CD4-positive, alpha-beta T cell (primary cell): ENCODE data around the gene PPP6R3. TPM values are rescaled to one million over a fixed set of nuclear protein-coding genes. Genes with fewer than 3 reads are reported as not detected.
A peak's percentile ranks its signal among the peaks of the same experiment; 100 is the strongest.

ENCODE experiments used
- ATAC-seq: fragments of 200-7000 bp; cut with Tn5 transposase; one replicate; pipeline ENCODE4 v1.10.0; 2022; ENCODE audit warnings: mild to moderate bottlenecking; ENCODE audit not compliant: poor library complexity
- CTCF ChIA-PET: fragments of 350-600 bp; sonication (Branson Sonifier 250); formaldehyde crosslinking; loops from one replicate; lab custom pipeline; 2021; ENCODE audit warnings: antibody characterized with exemption, inconsistent platforms; lab: Charles Lee
- POLR2A ChIA-PET: fragments of 350-600 bp; sonication (Branson Sonifier 250); formaldehyde crosslinking; loops from one replicate; lab custom pipeline; 2021; ENCODE audit warnings: antibody characterized with exemption, inconsistent platforms; lab: Charles Lee
- DNase-seq, 14 experiments: peaks; one replicate each; pipeline ENCODE4 v3.0.0-alpha.2; 2013 to 2020; ENCODE audit warnings: mixed read lengths in 2 of 14
- H3K27ac ChIP-seq, 2 donors: one replicate each; pipeline versions ENCODE4 v1.5.1 to v1.7.0; 2013; ENCODE audit warnings: low read length in 2 of 2, low read depth in 1 of 2, mild to moderate bottlenecking in 1 of 2
- H3K27me3 ChIP-seq, 2 experiments: 1 replicate in 1 of 2; 2 replicates in 1 of 2; pipeline versions ENCODE4 v1.6.1 to v1.7.0; 2013; ENCODE audit warnings: low read length in 2 of 2, control low read depth in 1 of 2, mild to moderate bottlenecking in 1 of 2, moderate library complexity in 1 of 2; ENCODE audit not compliant: insufficient read depth in 2 of 2, control insufficient read depth in 1 of 2
- H3K36me3 ChIP-seq: one replicate; pipeline ENCODE4 v1.6.1; 2013; ENCODE audit warnings: low read length, control low read depth; ENCODE audit not compliant: insufficient read depth
- H3K4me1 ChIP-seq: one replicate; pipeline ENCODE4 v1.6.1; 2013; ENCODE audit warnings: low read length, control low read depth; ENCODE audit not compliant: insufficient read depth
- H3K4me3 ChIP-seq: one replicate; pipeline ENCODE4 v1.5.1; 2013; ENCODE audit warnings: mild to moderate bottlenecking, low read length, moderate library complexity
- H3K9me3 ChIP-seq, 2 experiments: 1 replicate in 1 of 2; 2 replicates in 1 of 2; pipeline versions ENCODE4 v1.6.1 to v1.7.0; 2013; ENCODE audit warnings: low read length in 2 of 2, mild to moderate bottlenecking in 2 of 2, control low read depth in 1 of 2, moderate library complexity in 1 of 2; ENCODE audit not compliant: control insufficient read depth in 1 of 2, insufficient read depth in 1 of 2
- H3K27ac Mint-ChIP-seq: one replicate; pipeline ENCODE4 v1.8.0; 2020; ENCODE audit warnings: mixed read lengths
- H3K27me3 Mint-ChIP-seq: one replicate; pipeline ENCODE4 v1.8.0; 2021; ENCODE audit warnings: mixed read lengths
- H3K36me3 Mint-ChIP-seq: one replicate; pipeline ENCODE4 v1.8.0; 2021; ENCODE audit warnings: low read depth, mixed read lengths
- H3K4me1 Mint-ChIP-seq: one replicate; pipeline ENCODE4 v1.8.0; 2021; ENCODE audit warnings: low read depth, mixed read lengths
- H3K4me3 Mint-ChIP-seq: one replicate; pipeline ENCODE4 v1.8.0; 2020; ENCODE audit warnings: mild to moderate bottlenecking, mixed read lengths
- H3K9me3 Mint-ChIP-seq: one replicate; pipeline ENCODE4 v1.8.0; 2020; ENCODE audit warnings: mixed read lengths
- intact Hi-C, 2 experiments: fragments of 100-400 bp; cut with DNase I in 1 of 2; cut with micrococcal nuclease in 1 of 2; formaldehyde crosslinking; loops; one replicate each; pipeline versions ENCODE4 v1.15.1 to v1.9.0; 2023 to 2025; cut with DNase I, micrococcal nuclease
- total RNA-seq, 174 experiments: library from RNA in 2 of 174; stranded (reverse) in 2 of 174; gene quantifications; one replicate each; pipeline ENCODE4 v1.2.3 and lab custom pipeline; 2021 to 2026
- TF ChIP-seq, protein P1 (sequence below): fragments of 200-600 bp; IDR thresholded peaks from one replicate; pipeline ENCODE4 v1.8.0; 2022; ENCODE audit warnings: antibody characterized with exemption, mild to moderate bottlenecking

Gene PPP6R3
- total RNA-seq, 2 experiments from 2014 or later, result 108 to 109 TPM

DNA sequence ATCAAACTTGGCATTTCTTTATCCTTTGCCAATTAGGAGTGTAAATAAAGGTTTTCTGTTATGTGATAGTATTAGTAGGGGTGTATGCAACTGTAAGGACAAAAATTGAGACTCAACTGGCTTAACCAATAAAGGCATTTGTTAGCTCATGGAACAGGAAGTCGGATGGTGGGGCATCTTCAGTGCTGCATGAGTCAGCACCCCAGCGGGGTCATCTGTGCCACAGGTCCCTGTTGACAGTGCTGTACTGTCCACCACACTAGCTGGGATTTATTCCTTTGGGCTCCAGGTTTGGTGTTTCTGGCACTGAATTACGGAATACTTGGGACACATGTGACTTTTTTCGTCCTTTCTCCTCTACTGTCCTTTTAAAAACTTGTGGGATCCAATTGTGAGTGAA is 86.0 kb downstream of the PPP6R3 start:
- H3K9me3 Mint-ChIP-seq, result no peaks in the 10 kb centered on the region
- H3K27me3 Mint-ChIP-seq, result no peaks in the 10 kb centered on the region
- H3K4me3 ChIP-seq, result no peak overlapping the region
- ChIA-PET POLR2A (no interaction called here), CTCF (no interaction called here)
- peaks cover 44% of the 10 kb centered on the region for H3K4me1 ChIP-seq
- H3K36me3 ChIP-seq, result peaks cover 86% of the 10 kb centered on the region
- ATAC-seq, result peak; percentile 32
- TF ChIP-seq, protein P1, sequence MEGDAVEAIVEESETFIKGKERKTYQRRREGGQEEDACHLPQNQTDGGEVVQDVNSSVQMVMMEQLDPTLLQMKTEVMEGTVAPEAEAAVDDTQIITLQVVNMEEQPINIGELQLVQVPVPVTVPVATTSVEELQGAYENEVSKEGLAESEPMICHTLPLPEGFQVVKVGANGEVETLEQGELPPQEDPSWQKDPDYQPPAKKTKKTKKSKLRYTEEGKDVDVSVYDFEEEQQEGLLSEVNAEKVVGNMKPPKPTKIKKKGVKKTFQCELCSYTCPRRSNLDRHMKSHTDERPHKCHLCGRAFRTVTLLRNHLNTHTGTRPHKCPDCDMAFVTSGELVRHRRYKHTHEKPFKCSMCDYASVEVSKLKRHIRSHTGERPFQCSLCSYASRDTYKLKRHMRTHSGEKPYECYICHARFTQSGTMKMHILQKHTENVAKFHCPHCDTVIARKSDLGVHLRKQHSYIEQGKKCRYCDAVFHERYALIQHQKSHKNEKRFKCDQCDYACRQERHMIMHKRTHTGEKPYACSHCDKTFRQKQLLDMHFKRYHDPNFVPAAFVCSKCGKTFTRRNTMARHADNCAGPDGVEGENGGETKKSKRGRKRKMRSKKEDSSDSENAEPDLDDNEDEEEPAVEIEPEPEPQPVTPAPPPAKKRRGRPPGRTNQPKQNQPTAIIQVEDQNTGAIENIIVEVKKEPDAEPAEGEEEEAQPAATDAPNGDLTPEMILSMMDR, result no peak
- DNase-seq, result peak in 1 of 14 experiments; percentile 31
- H3K36me3 Mint-ChIP-seq, result peaks cover 100% of the 10 kb centered on the region
- no peak overlapping the region for H3K27ac ChIP-seq
- H3K27me3 ChIP-seq, result no peaks in the 10 kb centered on the region
- no peak overlapping the region for H3K4me3 Mint-ChIP-seq
- peak overlapping the region; percentile 67 for H3K27ac Mint-ChIP-seq
- peaks cover 89% of the 10 kb centered on the region for H3K4me1 Mint-ChIP-seq
- no peaks in the 10 kb centered on the region for H3K9me3 ChIP-seq
- intact Hi-C loops, result no loop called here

DNA sequence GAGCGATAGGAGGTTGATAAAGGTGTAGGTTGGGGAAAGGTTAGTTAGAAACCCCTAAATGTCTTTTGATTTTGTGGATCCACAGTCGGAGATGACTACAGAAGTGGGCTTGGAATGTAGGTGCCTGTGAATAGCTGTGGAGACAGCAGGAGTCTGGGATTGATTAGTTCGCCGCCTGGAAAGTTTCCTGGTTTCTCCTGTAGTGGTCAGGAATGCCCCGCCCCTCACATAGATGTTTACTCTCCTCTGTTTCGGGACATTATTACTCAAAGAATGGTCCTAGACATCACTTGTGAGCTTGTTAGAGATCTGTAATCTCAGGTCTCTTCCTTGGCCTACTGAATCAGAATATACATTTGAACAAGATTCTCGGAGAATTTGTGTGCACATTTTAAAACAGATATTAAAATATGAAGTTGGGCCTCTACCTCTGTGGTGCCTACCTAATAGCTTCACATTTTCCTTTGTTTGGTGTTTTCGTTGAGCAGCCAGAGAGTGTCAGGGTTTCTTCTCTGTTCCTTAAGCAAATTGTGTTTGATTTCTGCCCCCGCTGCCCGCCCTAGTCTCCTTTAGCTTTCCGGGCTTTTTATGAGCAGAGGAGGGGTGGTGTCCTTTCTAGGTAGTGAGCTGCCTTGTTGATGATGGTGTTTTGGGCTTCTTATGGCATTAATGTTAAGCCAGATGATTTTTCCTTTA is 89.4 kb downstream of the PPP6R3 start:
- intact Hi-C loops, result no loop called here
- Mint-ChIP-seq H3K36me3 (peaks cover 98% of the 10 kb centered on the region), H3K4me3 (peak overlapping the region; percentile 42), H3K27me3 (no peaks in the 10 kb centered on the region), H3K4me1 (peaks cover 85% of the 10 kb centered on the region), H3K27ac (peak overlapping the region; percentile 73), H3K9me3 (no peaks in the 10 kb centered on the region)
- DNase-seq (peak in 1 of 14 experiments; percentile 18), ATAC-seq (no peak)
- no peak overlapping the region for H3K4me3 ChIP-seq
- ChIA-PET CTCF (interaction anchor here (1.1 to 1.2 kb wide), 4 partner anchors 14 to 341 kb away, joined by 3 to 4 read pairs (median 3); no protein-coding TSS in a partner anchor), POLR2A (interaction anchor here (0.6 to 0.7 kb wide), 3 partner anchors 14 to 339 kb away, joined by 3 read pairs; no protein-coding TSS in a partner anchor)
- no peaks in the 10 kb centered on the region for H3K9me3 ChIP-seq
- peaks cover 30% of the 10 kb centered on the region for H3K4me1 ChIP-seq
- H3K36me3 ChIP-seq, result peaks cover 85% of the 10 kb centered on the region
- H3K27me3 ChIP-seq, result no peaks in the 10 kb centered on the region
- TF ChIP-seq, protein P1, result no peak
- peak overlapping the region; percentile 27 to 56 for H3K27ac ChIP-seq

DNA sequence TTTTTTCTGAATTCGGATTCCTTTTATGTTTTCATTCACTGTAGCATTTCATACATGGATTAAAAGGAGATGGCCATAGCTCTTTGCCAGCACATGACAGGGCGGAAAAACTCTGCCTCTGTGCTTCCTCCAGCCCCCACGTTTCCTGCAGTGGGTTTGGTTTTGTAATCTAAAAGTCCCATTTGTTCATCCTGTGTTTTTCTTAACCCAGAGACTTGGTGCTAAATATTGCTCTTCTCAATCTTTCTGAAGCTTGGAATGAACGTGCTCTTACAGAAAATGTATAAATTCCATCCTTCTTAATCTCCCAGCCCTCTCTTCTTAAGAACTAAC is 89.9 kb downstream of the PPP6R3 start:
- Histone ChIP-seq H3K9me3 (no peaks in the 10 kb centered on the region), H3K4me3 (no peak overlapping the region), H3K36me3 (peaks cover 84% of the 10 kb centered on the region), H3K27ac (peak overlapping the region in 1 of 2 donors; percentile 56), H3K27me3 (no peaks in the 10 kb centered on the region), H3K4me1 (peaks cover 30% of the 10 kb centered on the region)
- ChIA-PET POLR2A (interaction anchor here (0.7 kb wide), 1 partner anchor 15 kb away, joined by 3 read pairs; no protein-coding TSS in a partner anchor), CTCF (interaction anchor here (1.1 to 1.2 kb wide), 3 partner anchors 14 to 341 kb away, joined by 3 to 4 read pairs (median 3); no protein-coding TSS in a partner anchor)
- TF ChIP-seq, protein P1, result no peak
- Mint-ChIP-seq H3K27me3 (no peaks in the 10 kb centered on the region), H3K4me1 (peaks cover 84% of the 10 kb centered on the region), H3K36me3 (peaks cover 98% of the 10 kb centered on the region), H3K27ac (peak overlapping the region; percentile 73), H3K4me3 (peak overlapping the region; percentile 42), H3K9me3 (no peaks in the 10 kb centered on the region)
- peak in 3 of 14 experiments; percentile 26 to 33 (median 33) for DNase-seq
- intact Hi-C loops, result no loop called here
- no peak for ATAC-seq
